ENCODE results near the gene CDH23. TPM values are rescaled to one million over a fixed set of nuclear protein-coding genes. Genes with fewer than 3 reads are reported as not detected.

CDH23 gene
- total and polyA plus RNA-seq, 2 of the 8 experiments (the other 6 are each of a cell fraction or from before 2014, with no cell fraction given) = 1.9 to 4.9 TPM

DNA sequence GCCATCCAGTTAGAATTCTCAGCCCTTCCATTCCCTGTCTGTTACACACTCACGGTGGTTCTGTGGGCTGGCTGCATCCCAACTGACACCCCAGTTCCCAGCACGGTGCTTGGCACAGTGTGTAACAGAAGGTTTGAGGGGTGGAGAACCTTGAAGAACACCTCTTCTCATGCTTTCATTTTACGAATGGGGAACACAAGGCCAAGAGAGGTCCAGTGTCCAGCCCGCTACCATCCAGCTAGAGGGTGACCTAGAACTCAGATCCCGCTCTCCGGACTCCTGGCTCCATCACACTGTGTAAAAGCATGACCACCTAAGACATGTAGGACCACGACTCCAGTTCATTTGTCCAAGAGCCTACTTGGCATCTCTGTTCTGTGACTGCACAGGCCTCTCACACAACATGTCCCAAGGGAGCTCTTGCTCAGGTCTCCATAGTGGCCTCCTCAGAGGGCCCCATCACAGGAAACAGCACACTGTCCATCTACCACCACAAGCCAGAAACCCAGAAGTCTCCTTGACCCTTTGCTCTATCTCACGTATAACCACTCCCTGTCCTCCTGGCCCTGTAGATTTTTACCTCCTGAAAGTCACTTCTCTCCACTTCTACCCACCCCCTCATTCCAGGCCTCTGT lies 2.8 kb upstream of the CDH23 start:
- DNase-seq (ENCODE audit: low read depth in 1 of 2, low spot score in 2 of 2) = peak in 1 of 2 experiments; percentile 6

More for the DNA sequence above, 2.8 kb upstream of the CDH23 start:
- Histone ChIP-seq H3K18ac (ENCODE audit: extremely low read depth, low read length) (no peak overlapping the region), H3K4me2 (ENCODE audit: insufficient read depth in 1 of 2, low read depth in 2 of 2, low read length in 2 of 2) (no peak overlapping the region), H4K20me1 (replicated peaks in 1 of 2; ENCODE audit: control insufficient read depth in 1 of 2, insufficient read depth in 2 of 2, low read length in 2 of 2) (peaks cover 0 to 11% of the 10 kb centered on the region in 2 experiments), H4K5ac (ENCODE audit: insufficient read length, low read depth, low read length) (no peak overlapping the region), H3K4ac (replicated peaks; ENCODE audit: insufficient read length, low read depth, low read length) (no peak overlapping the region), H2AFZ (ENCODE audit: low read length) (no peak overlapping the region), H3K27ac (ENCODE audit: low read depth, low read length) (no peak overlapping the region), H4K8ac (ENCODE audit: extremely low read depth, insufficient read depth, low read length) (no peak overlapping the region), H2BK120ac (replicated peaks; ENCODE audit: low read depth, low read length) (no peak overlapping the region), H3K4me3 (ENCODE audit: extremely low read depth in 1 of 4, insufficient read depth in 2 of 4, low read depth in 3 of 4, low read length in 4 of 4) (no peak overlapping the region), H2BK5ac (ENCODE audit: low read depth, low read length) (no peak overlapping the region; the same call in 1 of the 2 replicates), H3K23ac (ENCODE audit: insufficient read length) (no peak overlapping the region), H3K79me2 (ENCODE audit: control insufficient read depth in 1 of 2, insufficient read depth in 2 of 2, low read length in 2 of 2) (no peaks in the 10 kb centered on the region), H3K14ac (ENCODE audit: insufficient read length) (no peak overlapping the region), H3K9me3 (ENCODE audit: insufficient read depth in 2 of 2, low read depth in 1 of 2, low read length in 1 of 2) (no peaks in the 10 kb centered on the region), H3K9ac (replicated peaks in 1 of 4; ENCODE audit: extremely low read depth in 1 of 4, low read depth in 3 of 4, low read length in 3 of 4) (no peak overlapping the region), H2BK20ac (ENCODE audit: low read length) (no peak overlapping the region), H3K23me2 (ENCODE audit: low read depth, low read length) (peaks cover 14% of the 10 kb centered on the region; the same call in 1 of the 2 replicates), H4K91ac (replicated peaks; ENCODE audit: insufficient read length, low read length) (no peak overlapping the region), H3K36me3 (ENCODE audit: control insufficient read depth in 2 of 4, insufficient read depth in 4 of 4, low read length in 3 of 4) (no peaks in the 10 kb centered on the region), H3K4me1 (replicated peaks in 1 of 4; ENCODE audit: control insufficient read depth in 3 of 4, insufficient read depth in 4 of 4, low read length in 3 of 4) (peaks cover 0 to 14% (median 10%) of the 10 kb centered on the region in 4 experiments; a peak in 6 of 7 replicates), H2BK12ac (ENCODE audit: low read depth, low read length) (0 out of 2 replicates have a peak overlapping the region, but pooled peaks have one; percentile 17), H2AK5ac (ENCODE audit: low read depth, low read length) (peak overlapping the region; percentile 65), H3K79me1 (ENCODE audit: low read depth, low read length) (no peaks in the 10 kb centered on the region), H3K27me3 (replicated peaks in 1 of 4; ENCODE audit: control insufficient read depth in 3 of 4, extremely low read depth in 1 of 4, insufficient read depth in 3 of 4, low read length in 3 of 4) (peaks cover 13 to 39% (median 29%) of the 10 kb centered on the region in 4 experiments), H2BK15ac (ENCODE audit: low read length) (no peak overlapping the region), H3K56ac (replicated peaks; ENCODE audit: insufficient read length, low read depth, low read length) (no peak overlapping the region)
- TF ChIP-seq RBBP5 (IDR thresholded peaks at IDR 0.05; ENCODE audit: borderline replicate concordance, low read depth, low read length) (no peak), TCF12 (IDR thresholded peaks at IDR 0.05; ENCODE audit: low read depth, low read length) (no peak), MAFK (IDR thresholded peaks at IDR 0.05; ENCODE audit: low read depth, low read length) (no peak), KDM4A (IDR thresholded peaks at IDR 0.05; ENCODE audit: low read depth, low read length, severe bottlenecking) (no peak)
- 88% methylated on average over 8 of the region's 8 CpGs; no CpG with 5 or more reads in 1 of the 2 experiments for WGBS, 2 experiments (ENCODE audit: extremely low coverage in 1 of 2, insufficient coverage in 1 of 2, insufficient read length in 1 of 2, insufficient replicate concordance in 2 of 2, low coverage in 1 of 2, low lambda C conversion rate in 2 of 2, missing lambda C conversion rate in 1 of 2)
- no peak for FAIRE-seq
- POLR2A ChIA-PET (ENCODE audit: partially characterized antibody) = no interaction called here
- CTCF ChIA-PET (ENCODE audit: partially characterized antibody) = interaction anchor here (0.7 to 7.6 kb wide), 8 partner anchors 10 to 313 kb away, joined by 3 to 70 read pairs (median 24); no protein-coding TSS in a partner anchor
